HG03575 (cell line): ENCODE results near the gene RSU1.
A peak's percentile ranks its signal among the peaks of the same experiment; 100 is the strongest.

Experiments
- ATAC-seq: cut with Tn5 transposase; IDR thresholded peaks from one replicate; pipeline ENCODE4 v1.9.1; 2021; ENCODE audit not compliant: unreplicated experiment, insufficient number of reproducible peaks, low FRiP score; ENCODE audit errors: extremely low read depth

RSU1 gene

GRCh38 chr10:16817125-16818019 is at the start of gene RSU1:
Gene RSU1 (minus strand): TSS chr10:16817424. CDS start chr10:16817081, 343 bp downstream.
- peak; percentile 96 for ATAC-seq

DNA sequence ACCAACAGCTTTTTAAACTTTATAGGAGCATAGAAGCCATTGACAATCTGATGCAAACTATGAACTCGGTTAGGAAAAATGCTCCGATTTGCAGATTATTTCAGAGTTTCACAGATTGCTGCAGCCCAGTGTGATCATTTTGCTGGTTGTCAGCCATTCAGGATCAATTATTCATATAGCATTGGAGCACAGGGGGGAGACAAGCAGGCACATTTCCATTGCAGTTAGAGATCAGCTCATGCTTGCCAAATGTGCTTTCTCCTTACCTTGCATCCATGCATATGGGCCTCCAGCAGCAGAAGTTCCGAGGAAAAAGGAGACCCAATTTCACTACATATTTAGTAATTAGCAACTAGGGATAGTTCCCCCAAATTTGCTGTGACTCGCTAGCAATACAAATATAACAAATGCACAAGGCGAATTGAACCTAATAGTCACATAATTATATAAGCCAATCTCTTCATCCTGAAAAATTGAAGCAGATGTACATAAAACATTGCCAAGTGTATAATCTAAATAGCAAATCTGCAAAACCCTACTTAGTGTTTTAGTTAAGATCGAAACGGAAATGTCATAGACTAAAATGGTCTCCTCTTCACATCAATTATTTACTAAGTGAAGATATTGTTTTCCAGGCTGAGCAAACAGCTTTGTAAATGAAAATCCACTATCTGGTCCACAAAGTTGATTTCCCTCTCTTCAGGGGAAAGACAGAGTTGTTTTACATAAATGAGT is 49.5 kb upstream of the RSU1 start:
- ATAC-seq: no peak

DNA sequence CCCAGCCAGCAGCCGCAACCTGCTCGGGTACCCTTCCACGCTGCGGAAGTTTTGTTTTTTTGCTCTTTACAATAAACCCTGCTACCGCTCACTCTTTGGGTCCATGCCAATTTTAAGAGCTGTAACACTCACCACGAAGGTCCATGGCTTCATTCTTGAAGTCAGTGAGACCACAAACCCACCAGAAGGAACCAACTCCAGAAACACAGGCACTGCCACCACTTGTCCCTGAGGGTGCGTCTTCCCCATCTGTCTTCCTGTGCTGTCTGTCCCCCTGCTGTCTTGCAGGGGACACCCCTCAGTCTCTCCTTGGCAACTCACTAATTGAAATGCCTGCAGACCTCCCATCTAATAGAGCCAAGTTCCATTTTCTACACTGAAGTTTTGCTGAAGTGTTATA is 48.5 kb upstream of the RSU1 start:
- no peak for ATAC-seq

DNA sequence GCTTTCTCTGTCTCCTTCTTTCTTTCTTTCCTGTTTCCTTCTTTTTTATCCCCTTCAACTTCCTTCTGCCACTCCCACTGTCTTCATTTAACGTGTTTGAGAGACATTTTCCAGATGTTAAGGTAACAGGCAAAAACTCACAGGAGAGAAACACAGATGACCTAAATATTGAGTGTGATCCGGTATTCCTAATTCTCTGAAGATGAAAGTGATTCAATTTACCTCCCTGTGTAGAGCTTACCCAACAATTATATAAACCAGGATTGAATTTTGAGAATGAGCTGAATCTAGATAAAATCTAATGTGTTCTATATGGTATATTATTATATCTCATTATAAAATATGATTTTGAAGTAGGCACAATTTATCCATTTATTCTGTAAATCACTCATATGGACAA is 46.5 kb upstream of the RSU1 start:
- no peak for ATAC-seq

GRCh38 chr10:16857419-16857818 is 40.2 kb upstream of the RSU1 start:
- no peak for ATAC-seq

- ATAC-seq: no peak
These were observed 39.3 kb upstream of the RSU1 start for GRCh38 chr10:16856567-16856966.

DNA sequence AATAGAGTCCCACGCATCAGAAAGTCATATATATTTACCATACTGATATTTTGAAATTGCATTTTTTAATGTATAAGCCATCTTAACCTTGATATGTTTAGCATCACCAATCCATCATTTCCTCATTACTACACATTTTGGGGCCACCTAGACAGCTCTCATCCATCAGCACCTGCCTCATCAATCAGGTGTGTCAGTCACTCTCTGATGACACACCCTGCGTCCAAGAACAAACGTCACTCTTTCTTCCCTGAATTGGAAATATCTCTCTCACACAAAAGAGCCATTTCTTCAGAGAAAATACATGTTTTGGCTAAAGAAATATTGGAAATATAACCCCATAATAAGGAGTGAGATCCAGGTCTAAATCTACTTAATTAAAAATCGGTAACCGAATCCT is 38.9 kb upstream of the RSU1 start:
- ATAC-seq: no peak

GRCh38 chr10:16854623-16855022 is 37.4 kb upstream of the RSU1 start:
- ATAC-seq: no peak

DNA sequence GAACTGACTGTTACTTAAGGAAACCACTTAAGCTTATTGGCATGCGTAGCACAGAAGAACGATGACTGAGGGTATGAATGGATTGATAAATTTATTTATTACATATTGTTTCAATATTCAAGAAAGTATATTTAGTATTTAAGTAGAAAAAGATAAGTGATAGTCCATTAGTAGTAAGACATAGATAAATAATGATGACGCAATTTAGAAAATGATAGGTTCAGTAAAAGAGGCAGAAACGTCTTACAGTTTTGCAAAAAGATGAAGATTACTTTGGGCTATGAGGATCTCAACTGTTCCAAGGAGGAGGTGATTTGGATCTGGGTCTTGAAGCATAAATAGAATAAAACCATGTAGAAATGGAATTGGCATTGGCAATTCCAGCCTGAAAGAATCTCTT is 36.6 kb upstream of the RSU1 start:
- ATAC-seq: no peak

DNA sequence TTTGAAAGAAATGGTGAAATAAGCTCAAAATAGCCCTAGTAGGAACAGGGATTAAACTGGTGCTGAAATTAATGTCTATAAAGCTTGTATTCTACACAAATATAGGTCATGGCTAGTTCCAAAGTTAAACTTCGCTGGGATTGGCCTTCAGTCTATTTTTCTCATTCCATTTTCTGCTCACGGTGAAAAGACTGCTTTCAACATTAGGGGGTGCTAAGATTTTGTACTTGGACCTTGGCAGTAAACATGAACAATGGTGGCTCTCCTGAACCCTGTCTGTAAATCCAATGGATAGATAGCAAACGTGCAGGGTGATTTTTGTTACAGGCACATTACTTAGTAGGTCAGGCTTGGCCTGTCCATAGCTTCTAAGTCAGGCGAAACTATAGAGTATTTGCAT is 36.0 kb upstream of the RSU1 start:
- ATAC-seq: no peak

- ATAC-seq: no peak
These were observed 35.4 kb upstream of the RSU1 start for GRCh38 chr10:16852624-16853023.

DNA sequence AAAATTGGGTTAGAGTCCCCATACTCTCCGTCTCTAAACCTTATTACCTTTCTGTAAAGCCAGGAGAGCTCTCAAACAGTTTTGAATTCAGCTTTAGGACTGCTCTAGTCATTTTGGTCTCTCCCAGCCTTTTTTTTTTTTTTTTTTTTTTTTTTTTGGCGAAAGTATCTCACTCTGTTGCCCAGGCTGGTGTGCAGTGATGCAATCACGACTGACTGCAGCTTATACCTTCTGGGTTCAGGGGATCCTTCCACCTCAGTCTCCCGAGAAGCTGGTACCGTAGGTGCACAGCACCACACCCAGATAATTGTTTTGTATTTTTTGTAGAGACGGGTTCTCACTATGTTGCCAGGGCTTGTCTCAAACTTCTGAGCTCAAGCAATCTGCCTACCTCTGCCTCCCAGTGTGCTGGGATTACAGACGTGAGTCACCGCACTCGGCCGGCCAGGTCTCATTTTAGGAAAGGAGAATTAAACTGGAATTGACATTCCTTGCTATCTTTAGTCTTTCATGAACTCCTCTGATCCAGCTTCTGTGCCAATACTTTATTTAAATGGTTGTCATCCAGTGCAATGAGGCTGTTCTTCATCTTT is 31.4 kb upstream of the RSU1 start:
- no peak for ATAC-seq

- ATAC-seq: no peak
These were observed 30.4 kb upstream of the RSU1 start for GRCh38 chr10:16847644-16848043.

GRCh38 chr10:16845248-16845647 is 28.0 kb upstream of the RSU1 start:
- no peak for ATAC-seq

GRCh38 chr10:16843252-16843870 is 26.1 kb upstream of the RSU1 start:
- ATAC-seq: no peak

DNA sequence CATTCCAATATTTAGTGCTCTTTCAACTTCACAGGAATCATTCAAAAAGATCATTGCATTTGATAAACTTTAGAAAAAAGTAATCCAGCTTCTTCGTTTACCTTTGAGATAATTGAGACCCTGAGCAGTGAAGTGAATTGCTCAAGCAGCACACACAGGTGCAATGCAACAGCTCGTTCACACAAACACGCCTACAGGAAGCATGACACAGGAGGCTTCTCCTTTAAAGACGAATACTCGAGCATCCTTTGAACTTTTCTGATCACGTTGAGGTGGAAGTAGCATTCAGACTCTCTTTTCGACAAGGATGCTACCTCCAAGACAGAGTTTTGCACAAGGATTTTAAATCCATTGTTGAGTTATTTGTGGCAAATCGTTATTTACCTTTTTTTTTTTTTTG is 18.0 kb upstream of the RSU1 start:
- ATAC-seq: no peak

- ATAC-seq: no peak
These were observed 15.3 kb upstream of the RSU1 start for GRCh38 chr10:16832351-16833080.

DNA sequence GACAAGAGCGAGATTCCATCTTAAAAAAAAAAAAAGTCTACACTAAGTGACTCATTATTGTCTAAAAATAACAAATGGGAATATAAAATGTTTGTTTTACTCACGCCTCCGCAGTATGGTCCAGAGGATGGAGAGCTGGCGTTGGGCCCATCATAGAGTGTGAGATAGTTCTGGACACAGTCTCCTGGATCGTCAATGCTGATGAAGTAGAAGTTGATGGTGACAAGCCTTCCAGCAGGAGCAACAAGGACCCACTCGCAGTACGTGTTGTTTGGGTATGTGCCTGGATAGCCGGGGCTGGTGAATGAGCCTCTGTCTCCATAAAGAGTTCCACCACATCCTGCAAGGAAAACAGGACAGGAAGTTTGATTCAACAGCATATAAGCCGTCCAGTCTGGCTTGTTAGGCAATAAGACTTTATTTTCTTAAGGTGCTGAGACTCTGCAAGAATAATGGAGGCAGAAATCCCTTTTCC is 11.5 kb upstream of the RSU1 start:
- no peak for ATAC-seq

- ATAC-seq: no peak
These were observed 10.9 kb upstream of the RSU1 start for GRCh38 chr10:16828114-16828568.
